Aorta (tissue), 5 donors: ENCODE measurements around the gene RNASEH1. TPM values are rescaled to one million over a fixed set of nuclear protein-coding genes. Genes with fewer than 3 reads are reported as not detected.

Experiments
- ATAC-seq: fragments of 200-7000 bp; cut with Tn5 transposase; one replicate; pipeline ENCODE4 v1.9.1; 2022; ENCODE audit warnings: moderate library complexity; ENCODE audit not compliant: low FRiP score
- DNase-seq, 2 donors: peaks; one replicate each; pipeline ENCODE4 v3.0.0-alpha.2; 2020
- H3K27ac ChIP-seq, 2 donors: one replicate each; pipeline ENCODE4 v1.5.1; 2013; ENCODE audit warnings: low read length in 2 of 2, mild to moderate bottlenecking in 2 of 2, moderate library complexity in 2 of 2, control low read depth in 1 of 2, inconsistent platforms in 1 of 2, low read depth in 1 of 2
- H3K27me3 ChIP-seq, 2 donors: one replicate each; pipeline ENCODE4 v1.6.1; 2013; ENCODE audit warnings: control low read depth in 1 of 2, low read length in 1 of 2, mild to moderate bottlenecking in 1 of 2, moderate library complexity in 1 of 2; ENCODE audit not compliant: insufficient read depth in 2 of 2, control insufficient read depth in 1 of 2
- H3K36me3 ChIP-seq, 2 donors: one replicate each; pipeline ENCODE4 v1.6.1; 2013; ENCODE audit warnings: control low read depth in 1 of 2, low read length in 1 of 2, mild to moderate bottlenecking in 1 of 2; ENCODE audit not compliant: insufficient read depth in 2 of 2, control insufficient read depth in 1 of 2
- H3K4me1 ChIP-seq, 2 donors: one replicate each; pipeline ENCODE4 v1.6.1; 2013; ENCODE audit warnings: low read length in 2 of 2, control low read depth in 1 of 2, mild to moderate bottlenecking in 1 of 2, moderate library complexity in 1 of 2; ENCODE audit not compliant: insufficient read depth in 2 of 2, control insufficient read depth in 1 of 2
- H3K4me3 ChIP-seq, 2 donors: one replicate each; pipeline ENCODE4 v1.5.1; 2013; ENCODE audit warnings: low read length in 2 of 2, control low read depth in 1 of 2, mild to moderate bottlenecking in 1 of 2
- H3K9me3 ChIP-seq: one replicate; pipeline ENCODE4 v1.6.1; 2013; ENCODE audit warnings: mild to moderate bottlenecking, low read length; ENCODE audit not compliant: control insufficient read depth
- WGBS, 2 donors: extraction: QIAGEN DNeasy Blood & Tissue Kit; methylation state at CpG; one replicate each; pipeline ENCODE4 v1.1.7; 2013; 5-methylcytosine and 5-hydroxymethylcytosine counted together
- intact Hi-C, 2 donors: fragments of 100-400 bp; cut with DNase I; formaldehyde crosslinking; loops; one replicate each; pipeline versions ENCODE4 v1.14.2 to v1.15.0; 2022
- polyA plus RNA-seq, 2 donors: library from polyadenylated mRNA; stranded (reverse); fragments of 200-250 nt; gene quantifications; one replicate each; pipeline ENCODE4 v1.2.3, GENCODE V29; 2013
- total RNA-seq, 2 donors: library from RNA; stranded (reverse); fragmentation: NEBNext Ultra II Directional; extraction: Animal tissue kit (Norgen Biotek cat#: 25700); gene quantifications; one replicate each; pipeline ENCODE4 v1.2.1, GENCODE V29; 2021
- donor health status: healthy with polysubstance abuse.
- donor health status: Bipolar disorder and iron deficiency.
- donor health status: DM: no; HTN: no; CAD: no.
- donor health status: DM: no; HTN: no; CAD: no.
- donor health status: DM: yes; HTN: yes; CAD: no.

Gene RNASEH1
- total and polyA plus RNA-seq, 4 donors = 11.0 to 20.1 (median 19.7) TPM

DNA sequence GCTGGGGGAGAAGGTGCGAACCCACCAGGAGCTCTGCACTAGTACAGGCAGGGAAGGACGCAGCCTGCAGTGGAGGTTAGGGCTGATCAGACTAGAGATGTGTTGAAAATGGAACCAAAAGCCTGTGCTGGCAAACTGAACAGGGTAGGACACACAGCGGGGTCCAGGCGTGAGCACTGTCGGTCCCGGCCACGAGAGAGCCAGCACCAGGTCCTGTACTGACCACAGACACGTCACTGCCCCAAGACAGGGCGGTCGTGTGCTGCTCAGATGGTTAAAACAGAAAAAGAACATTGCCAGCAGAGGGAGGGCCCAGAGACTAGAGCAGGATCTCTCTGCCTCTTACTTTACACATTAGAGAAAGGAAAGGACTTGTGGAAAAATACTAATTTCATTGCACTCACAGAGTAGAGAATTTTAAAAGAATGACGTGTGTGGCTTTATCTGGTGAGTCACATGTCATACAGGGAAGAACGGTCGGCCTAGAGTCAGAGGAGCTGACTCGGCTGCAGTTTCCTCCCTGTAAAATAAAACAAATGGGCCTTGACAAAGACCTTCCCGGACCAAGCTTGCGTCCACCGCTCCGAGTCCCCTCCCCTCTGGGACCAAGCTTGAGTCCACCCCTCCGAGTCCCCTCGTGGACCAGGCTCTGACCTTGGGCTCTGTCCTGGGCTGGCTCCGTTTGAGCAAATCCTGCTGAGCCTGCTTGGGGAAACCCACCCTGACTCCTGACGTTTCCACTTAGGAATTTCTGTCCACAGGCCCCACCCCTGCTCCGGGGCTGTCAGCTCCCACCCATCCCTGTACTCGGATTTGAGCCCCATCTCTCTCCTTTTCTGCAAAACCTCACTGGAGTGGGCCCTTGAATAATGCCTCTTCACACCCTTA, 22.1 kb downstream of the RNASEH1 start:
- H3K4me1 ChIP-seq = no peaks in the 10 kb centered on the region

DNA sequence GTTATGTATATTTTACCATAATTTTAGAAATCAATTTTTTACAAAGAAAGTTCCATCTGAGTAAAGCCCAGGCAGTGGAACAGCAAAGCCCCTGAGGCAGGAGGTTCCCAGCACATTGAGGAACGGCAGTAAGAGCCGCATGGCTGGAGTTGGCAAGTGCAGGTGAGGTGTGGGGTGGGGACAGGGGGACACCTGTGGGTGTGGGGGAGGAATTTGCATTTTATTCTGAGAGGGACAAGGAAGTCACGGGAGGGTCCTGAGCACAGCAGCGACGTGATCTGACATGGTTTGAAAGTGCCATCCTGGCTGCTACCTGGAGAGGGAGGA, 22.7 kb downstream of the RNASEH1 start:
- WGBS, 2 donors = 37 to 40% methylated on average over 5 of the region's 5 CpGs
- no peaks in the 10 kb centered on the region for H3K9me3 ChIP-seq
- DNase-seq = no peak
- peak overlapping the region; percentile 84 to 97 for H3K27ac ChIP-seq
- intact Hi-C loops = loop anchor here in 1 of 2 donors (5.0 kb wide), 1 partner anchor 43 kb away; no protein-coding TSS in a partner anchor
- no peaks in the 10 kb centered on the region for H3K27me3 ChIP-seq
- H3K4me1 ChIP-seq = no peaks in the 10 kb centered on the region
- ATAC-seq = no peak
- no peak overlapping the region for H3K4me3 ChIP-seq
- H3K36me3 ChIP-seq = no peaks in the 10 kb centered on the region

More for the DNA sequence above, 22.1 kb downstream of the RNASEH1 start:
- peak; percentile 88 for ATAC-seq
- Histone ChIP-seq H3K9me3 (no peaks in the 10 kb centered on the region), H3K4me3 (peak overlapping the region; percentile 8 to 35), H3K27ac (peak overlapping the region; percentile 97 to 98), H3K36me3 (no peaks in the 10 kb centered on the region), H3K27me3 (no peaks in the 10 kb centered on the region)
- WGBS, 2 donors = 4 to 5% methylated on average over 24 of the region's 24 CpGs
- peak; percentile 84 to 88 for DNase-seq
- intact Hi-C loops = loop anchor here in 1 of 2 donors (1.0 to 5.0 kb wide), 3 partner anchors 17 to 44 kb away; partner anchors contain the start of genes ADI1 and RNASEH1

DNA sequence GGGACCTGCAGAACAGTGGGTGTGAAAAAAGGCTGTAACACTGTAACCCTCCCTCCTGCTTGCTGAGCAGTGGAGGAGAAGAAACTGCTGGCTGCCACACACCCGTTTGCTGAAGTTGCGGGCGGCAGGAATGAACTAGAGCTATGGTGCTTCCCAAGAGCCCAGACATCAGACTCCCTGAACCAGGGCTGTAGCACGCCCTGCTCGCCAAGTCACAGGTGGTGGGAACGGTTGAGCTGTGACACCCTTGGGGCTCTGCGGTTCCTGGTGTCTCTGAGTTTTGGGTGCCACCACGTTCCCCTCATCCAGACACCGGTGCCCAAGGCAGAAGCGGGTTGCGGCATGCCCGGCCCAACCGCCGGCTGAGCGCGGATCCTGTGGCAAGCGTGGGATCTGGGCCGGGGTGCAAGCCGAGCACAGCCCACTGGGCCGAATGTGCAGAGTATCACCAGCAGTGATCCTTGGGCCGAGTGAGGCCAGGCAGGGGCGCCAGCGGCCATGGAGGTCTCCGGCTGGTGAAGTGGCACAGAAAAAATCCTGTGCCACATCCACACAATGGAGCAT, 23.8 kb downstream of the RNASEH1 start:
- no peak for DNase-seq
- no peaks in the 10 kb centered on the region for H3K36me3 ChIP-seq
- intact Hi-C loops = no loop called here
- ATAC-seq = no peak
- no peaks in the 10 kb centered on the region for H3K9me3 ChIP-seq
- no peaks in the 10 kb centered on the region for H3K4me1 ChIP-seq
- WGBS, 2 donors = 97% methylated on average over 24 of the region's 24 CpGs
- H3K4me3 ChIP-seq = no peak overlapping the region
- no peaks in the 10 kb centered on the region for H3K27me3 ChIP-seq
- no peak overlapping the region for H3K27ac ChIP-seq

DNA sequence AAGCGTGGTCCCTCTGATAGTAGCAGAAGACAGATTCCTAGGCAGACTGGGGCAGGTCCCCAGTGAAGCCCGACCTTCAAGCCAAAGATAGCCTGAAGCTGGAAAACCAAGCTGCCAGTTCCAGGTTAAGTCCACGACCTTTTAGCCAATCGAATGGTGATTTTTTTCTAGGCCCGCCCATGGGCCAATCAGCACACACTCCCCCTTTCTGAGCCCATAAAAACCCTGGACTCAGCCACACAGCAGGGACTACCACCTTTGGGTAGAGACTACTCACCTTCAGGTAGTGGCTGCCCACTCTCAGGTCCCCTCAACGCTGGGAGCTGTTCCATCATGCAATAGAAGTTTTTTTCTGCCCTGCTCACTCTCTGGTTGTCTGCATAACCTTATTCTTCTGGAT, 24.3 kb downstream of the RNASEH1 start:
- H3K4me3 ChIP-seq = no peak overlapping the region
- H3K36me3 ChIP-seq = no peaks in the 10 kb centered on the region
- DNase-seq = no peak
- intact Hi-C loops = no loop called here
- H3K4me1 ChIP-seq = no peaks in the 10 kb centered on the region
- no peaks in the 10 kb centered on the region for H3K9me3 ChIP-seq
- WGBS, 2 donors = 89 to 91% methylated on average over 6 of the region's 6 CpGs
- H3K27me3 ChIP-seq = no peaks in the 10 kb centered on the region
- H3K27ac ChIP-seq = no peak overlapping the region
- no peak for ATAC-seq

DNA sequence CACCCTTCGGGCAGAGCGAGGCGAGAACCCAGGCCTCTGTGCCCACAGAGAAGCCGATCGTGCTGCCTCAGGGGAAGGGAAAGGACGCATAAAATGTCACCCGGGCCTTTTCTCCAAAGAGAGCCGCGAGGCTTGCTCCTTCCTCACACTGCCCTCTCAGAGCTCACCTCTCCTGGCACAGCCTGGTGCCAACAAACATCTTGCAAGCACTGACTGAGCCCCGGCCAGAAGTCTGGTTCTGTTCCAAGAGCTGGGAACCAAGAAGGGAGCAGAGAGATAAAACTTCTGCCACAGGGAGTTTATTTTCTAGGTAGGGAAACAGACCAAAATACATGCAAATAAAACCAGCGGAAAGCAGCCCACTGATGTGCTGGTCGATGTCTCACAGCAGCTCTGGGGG, 25.2 kb downstream of the RNASEH1 start:
- intact Hi-C loops = no loop called here
- DNase-seq = no peak
- WGBS, 2 donors = 87 to 89% methylated on average over 12 of the region's 12 CpGs
- Histone ChIP-seq H3K4me3 (no peak overlapping the region), H3K27me3 (no peaks in the 10 kb centered on the region), H3K9me3 (no peaks in the 10 kb centered on the region), H3K27ac (no peak overlapping the region), H3K4me1 (no peaks in the 10 kb centered on the region), H3K36me3 (no peaks in the 10 kb centered on the region)
- ATAC-seq = no peak

DNA sequence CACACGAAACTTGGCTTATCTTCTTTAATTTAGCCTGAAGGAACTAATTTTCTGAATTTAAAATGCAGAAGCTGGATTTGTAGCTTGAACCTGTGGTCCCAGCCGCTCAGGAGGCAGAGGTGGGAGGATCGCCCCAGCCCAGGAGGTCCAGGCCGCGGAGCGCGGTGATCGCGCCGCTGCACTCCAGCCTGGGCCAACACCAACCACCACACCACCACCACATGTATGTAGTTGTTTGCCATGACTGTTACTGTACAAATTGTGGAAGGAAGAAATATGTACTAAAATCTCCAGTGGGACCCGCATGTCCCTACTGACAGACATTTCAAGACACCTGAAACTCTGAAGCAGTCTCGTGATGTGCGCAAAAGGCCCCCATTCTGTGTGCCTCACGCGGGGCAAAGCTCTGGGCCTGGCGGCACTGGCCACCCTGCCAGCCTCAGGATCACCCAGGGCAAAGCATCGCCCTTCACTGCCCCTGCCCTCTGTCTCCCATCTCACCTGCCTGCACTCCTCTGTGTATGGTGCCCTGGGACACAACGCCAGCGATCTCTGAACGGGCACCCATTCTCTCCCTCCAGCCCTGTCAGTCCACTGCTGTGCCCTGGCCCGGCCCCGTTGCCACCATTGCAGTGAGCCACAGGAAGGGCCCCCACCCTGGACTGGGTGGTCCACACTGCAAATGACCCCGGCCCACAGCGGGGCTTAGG, 28.7 kb downstream of the RNASEH1 start:
- WGBS, 2 donors = 95 to 97% methylated on average over 24 of the region's 24 CpGs
- Histone ChIP-seq H3K4me1 (no peaks in the 10 kb centered on the region), H3K27ac (no peak overlapping the region), H3K27me3 (no peaks in the 10 kb centered on the region), H3K9me3 (no peaks in the 10 kb centered on the region), H3K36me3 (no peaks in the 10 kb centered on the region), H3K4me3 (no peak overlapping the region)
- DNase-seq = no peak
- intact Hi-C loops = no loop called here
- ATAC-seq = no peak

DNA sequence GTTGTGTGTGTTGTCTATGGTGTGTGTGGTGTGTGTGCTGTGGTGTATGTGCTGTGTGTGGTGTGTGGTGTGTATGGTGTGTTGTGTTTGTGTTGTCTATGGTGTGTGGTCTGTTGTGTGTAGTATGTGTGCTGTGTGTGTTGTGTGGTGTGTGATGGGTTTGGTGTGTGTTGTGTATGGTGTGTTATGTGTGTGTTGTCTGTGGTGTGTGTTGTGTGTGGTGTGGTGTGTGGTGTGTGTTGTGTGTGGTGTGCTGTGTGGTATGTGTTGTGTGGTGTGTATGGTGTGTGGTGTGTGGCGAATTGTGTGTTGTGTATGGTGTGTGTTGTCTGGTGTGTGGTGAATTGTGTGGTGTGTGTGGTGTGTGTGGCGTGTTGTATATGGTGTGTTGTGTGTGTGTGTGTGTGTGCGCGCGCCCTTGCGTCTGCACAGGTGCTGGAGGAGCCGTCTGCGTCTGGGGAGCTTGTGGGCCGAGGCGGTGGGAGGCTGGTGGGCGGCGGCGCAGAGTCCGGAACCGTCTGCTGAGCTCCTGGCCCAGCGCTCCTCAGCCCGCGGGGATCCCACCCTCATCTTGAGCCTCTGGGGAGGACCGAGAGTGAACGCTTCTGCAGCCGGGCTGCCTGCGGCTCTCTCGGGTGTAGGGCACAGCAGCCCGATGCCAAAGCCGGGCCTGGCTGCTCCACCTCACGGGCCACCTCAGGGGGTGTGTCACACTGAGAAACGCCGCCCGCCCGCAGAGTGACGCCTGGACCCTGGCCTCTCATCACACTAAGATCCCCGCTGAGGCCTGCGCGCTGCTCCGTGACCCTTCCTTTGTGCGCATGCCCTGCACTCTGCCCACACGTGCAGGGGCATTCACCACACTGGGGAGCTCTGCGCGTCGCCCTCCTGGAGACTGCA, 30.0 kb downstream of the RNASEH1 start:
- Histone ChIP-seq H3K27ac (no peak overlapping the region), H3K36me3 (no peaks in the 10 kb centered on the region), H3K27me3 (no peaks in the 10 kb centered on the region), H3K9me3 (no peaks in the 10 kb centered on the region), H3K4me3 (no peak overlapping the region), H3K4me1 (peaks cover 0 to 3% of the 10 kb centered on the region in 2 donors)
- intact Hi-C loops = no loop called here
- ATAC-seq = peak; percentile 15
- WGBS, 2 donors = 78 to 85% methylated on average over 40 of the region's 40 CpGs
- DNase-seq = peak in 1 of 2 donors; percentile 76

DNA sequence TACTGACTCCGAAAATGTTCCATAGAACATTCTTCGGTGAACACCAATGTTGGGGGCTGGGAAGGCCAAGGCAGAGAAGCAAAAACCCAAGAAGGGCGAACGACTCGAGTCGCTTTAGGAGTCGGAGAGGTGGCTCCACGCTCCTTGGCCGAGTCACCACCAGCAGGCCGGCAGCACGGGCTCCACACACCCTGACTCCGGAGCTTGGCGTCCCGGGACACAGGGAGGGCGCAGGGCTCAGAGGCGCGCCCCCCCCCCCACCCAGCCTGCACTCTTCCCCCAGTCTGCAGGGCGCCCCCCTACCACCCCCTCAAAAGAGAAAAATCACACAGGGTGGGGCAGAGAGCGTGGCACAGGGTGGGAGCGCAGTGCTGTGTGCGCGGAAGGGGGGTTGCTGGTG, 31.3 kb downstream of the RNASEH1 start:
- Histone ChIP-seq H3K9me3 (no peaks in the 10 kb centered on the region), H3K27ac (no peak overlapping the region), H3K4me3 (no peak overlapping the region), H3K27me3 (no peaks in the 10 kb centered on the region), H3K36me3 (no peaks in the 10 kb centered on the region), H3K4me1 (peaks cover 0 to 3% of the 10 kb centered on the region in 2 donors)
- WGBS, 2 donors = 91 to 93% methylated on average over 21 to 22 of the region's 22 CpGs
- ATAC-seq (no peak), DNase-seq (no peak)
- intact Hi-C loops = no loop called here
